ENCODE results near the gene PSAT1. TPM values are rescaled to one million over a fixed set of nuclear protein-coding genes. Genes with fewer than 3 reads are reported as not detected.

PSAT1 gene
- total RNA-seq, 1 experiment from 2014 or later: 112 TPM

DNA sequence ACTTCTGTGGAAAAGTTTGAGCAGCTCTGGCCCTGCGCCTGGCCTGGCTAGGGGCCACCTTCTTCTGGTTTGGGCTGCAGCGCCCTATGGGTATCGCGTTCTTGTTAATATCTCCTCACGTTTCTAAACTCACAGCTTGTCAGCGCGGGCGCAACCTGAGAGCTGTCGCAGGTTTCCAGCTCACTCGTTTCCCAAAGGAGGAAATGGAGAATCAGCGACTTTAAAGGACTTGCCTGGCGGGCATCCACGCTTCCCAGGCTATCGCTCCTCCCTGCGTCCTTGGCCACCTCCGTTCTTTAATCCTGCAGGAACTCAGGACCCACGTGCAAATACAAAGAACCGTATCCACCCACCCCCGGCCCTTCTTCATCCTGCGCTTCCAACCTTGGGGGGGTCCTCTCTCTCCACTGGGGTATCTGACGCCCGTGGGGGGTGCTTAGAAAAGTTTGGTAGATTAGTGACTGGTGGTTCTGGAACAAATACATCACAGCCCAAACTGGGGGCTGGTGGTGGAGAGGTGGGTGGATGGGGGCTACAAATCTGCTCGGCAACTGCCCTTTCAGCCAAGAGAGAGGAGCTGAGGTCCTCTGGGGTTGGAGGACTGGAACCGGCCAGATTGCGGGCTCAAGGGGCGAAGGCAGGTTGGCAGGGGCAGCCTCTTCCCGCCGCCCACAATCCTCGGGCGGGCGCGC is 578 bp upstream of the PSAT1 start:
- Histone ChIP-seq H3K9me3 (no peaks in the 10 kb centered on the region), H3K27me3 (replicated peaks; ENCODE audit: control insufficient read depth, insufficient read depth, low read length) (no peaks in the 10 kb centered on the region), H3K4me3 (ENCODE audit: low read depth, low read length) (peak overlapping the region; percentile 66), H3K36me3 (ENCODE audit: control insufficient read depth, insufficient read depth, low read length) (no peaks in the 10 kb centered on the region), H3K4me1 (no peaks in the 10 kb centered on the region)
- Mint-ChIP-seq H3K9me3 (ENCODE audit: unreplicated experiment) (no peaks in the 10 kb centered on the region), H3K27ac (ENCODE audit: unreplicated experiment) (peak overlapping the region; percentile 90), H3K4me3 (ENCODE audit: unreplicated experiment) (peak overlapping the region; percentile 77), H3K4me1 (ENCODE audit: low read depth, unreplicated experiment) (no peaks in the 10 kb centered on the region), H3K27me3 (ENCODE audit: insufficient read depth, unreplicated experiment) (no peaks in the 10 kb centered on the region), H3K36me3 (ENCODE audit: insufficient read depth, unreplicated experiment) (peaks cover 20% of the 10 kb centered on the region)
- DNase-seq: peak; percentile 2 to 34
- no TSS peak for BruUV-seq (replicated peaks)
- TF ChIP-seq, protein P1, sequence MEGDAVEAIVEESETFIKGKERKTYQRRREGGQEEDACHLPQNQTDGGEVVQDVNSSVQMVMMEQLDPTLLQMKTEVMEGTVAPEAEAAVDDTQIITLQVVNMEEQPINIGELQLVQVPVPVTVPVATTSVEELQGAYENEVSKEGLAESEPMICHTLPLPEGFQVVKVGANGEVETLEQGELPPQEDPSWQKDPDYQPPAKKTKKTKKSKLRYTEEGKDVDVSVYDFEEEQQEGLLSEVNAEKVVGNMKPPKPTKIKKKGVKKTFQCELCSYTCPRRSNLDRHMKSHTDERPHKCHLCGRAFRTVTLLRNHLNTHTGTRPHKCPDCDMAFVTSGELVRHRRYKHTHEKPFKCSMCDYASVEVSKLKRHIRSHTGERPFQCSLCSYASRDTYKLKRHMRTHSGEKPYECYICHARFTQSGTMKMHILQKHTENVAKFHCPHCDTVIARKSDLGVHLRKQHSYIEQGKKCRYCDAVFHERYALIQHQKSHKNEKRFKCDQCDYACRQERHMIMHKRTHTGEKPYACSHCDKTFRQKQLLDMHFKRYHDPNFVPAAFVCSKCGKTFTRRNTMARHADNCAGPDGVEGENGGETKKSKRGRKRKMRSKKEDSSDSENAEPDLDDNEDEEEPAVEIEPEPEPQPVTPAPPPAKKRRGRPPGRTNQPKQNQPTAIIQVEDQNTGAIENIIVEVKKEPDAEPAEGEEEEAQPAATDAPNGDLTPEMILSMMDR (IDR thresholded peaks at IDR 0.05; ENCODE audit: insufficient read depth in 1 of 2, low read depth in 1 of 2, low read length in 1 of 2, severe bottlenecking in 1 of 2, unreplicated experiment in 1 of 2): no peak
- CTCF ChIA-PET: interaction anchor here (0.7 kb wide), 1 partner anchor 69 kb away, joined by 3 read pairs; no protein-coding TSS in a partner anchor
- intact Hi-C loops (cut with micrococcal nuclease; ENCODE audit: unreplicated experiment): loop anchor here (5.0 kb wide), 1 partner anchor 34 kb away; no protein-coding TSS in a partner anchor
- POLR2A ChIA-PET: interaction anchor here (0.8 kb wide), 2 partner anchors 60 to 73 kb away, joined by 3 to 9 read pairs; no protein-coding TSS in a partner anchor

DNA sequence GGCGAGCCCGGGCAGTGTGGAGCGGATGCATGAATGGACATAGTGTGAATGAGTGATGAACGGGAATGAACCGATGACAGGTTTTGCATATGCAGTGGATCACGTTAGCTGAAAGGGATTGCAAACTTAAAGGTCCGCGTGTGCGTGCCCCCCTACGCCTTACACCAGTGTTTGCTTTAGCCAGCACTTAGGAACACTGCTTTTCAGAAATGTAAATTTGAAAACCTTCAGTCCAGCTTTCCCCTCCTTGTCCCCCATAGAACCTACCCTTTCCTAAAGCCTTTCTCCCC is 692 bp downstream of the PSAT1 start:
- TF ChIP-seq, protein P1 (IDR thresholded peaks at IDR 0.05; ENCODE audit: insufficient read depth in 1 of 2, low read depth in 1 of 2, low read length in 1 of 2, severe bottlenecking in 1 of 2, unreplicated experiment in 1 of 2): no peak
- Histone ChIP-seq H3K4me3 (ENCODE audit: low read depth, low read length) (peak overlapping the region; percentile 66), H3K36me3 (ENCODE audit: control insufficient read depth, insufficient read depth, low read length) (no peaks in the 10 kb centered on the region), H3K27me3 (replicated peaks; ENCODE audit: control insufficient read depth, insufficient read depth, low read length) (no peaks in the 10 kb centered on the region), H3K4me1 (no peaks in the 10 kb centered on the region), H3K9me3 (no peaks in the 10 kb centered on the region)
- BruUV-seq (replicated peaks): no TSS peak
- no peak for DNase-seq
- H3K4me1 Mint-ChIP-seq (ENCODE audit: low read depth, unreplicated experiment): no peaks in the 10 kb centered on the region
- H3K27ac Mint-ChIP-seq (ENCODE audit: unreplicated experiment): peak overlapping the region; percentile 90
- peak overlapping the region; percentile 77 for H3K4me3 Mint-ChIP-seq (ENCODE audit: unreplicated experiment)
- CTCF ChIA-PET: no interaction called here
- POLR2A ChIA-PET: no interaction called here
- no peaks in the 10 kb centered on the region for H3K9me3 Mint-ChIP-seq (ENCODE audit: unreplicated experiment)
- intact Hi-C loops (cut with micrococcal nuclease; ENCODE audit: unreplicated experiment): loop anchor here (5.0 kb wide), 1 partner anchor 35 kb away; no protein-coding TSS in a partner anchor
- no peaks in the 10 kb centered on the region for H3K27me3 Mint-ChIP-seq (ENCODE audit: insufficient read depth, unreplicated experiment)
- H3K36me3 Mint-ChIP-seq (ENCODE audit: insufficient read depth, unreplicated experiment): peaks cover 28% of the 10 kb centered on the region

GRCh38 chr9:78298046-78298765 is 1.3 kb downstream of the PSAT1 start:
- H3K36me3 Mint-ChIP-seq (ENCODE audit: insufficient read depth, unreplicated experiment): peaks cover 28% of the 10 kb centered on the region
- BruUV-seq (replicated peaks): TSS peak; percentile 27
- no peak for DNase-seq
- no peaks in the 10 kb centered on the region for H3K27me3 Mint-ChIP-seq (ENCODE audit: insufficient read depth, unreplicated experiment)
- intact Hi-C loops (cut with micrococcal nuclease; ENCODE audit: unreplicated experiment): loop anchor here (5.0 kb wide), 1 partner anchor 36 kb away; no protein-coding TSS in a partner anchor
- no peaks in the 10 kb centered on the region for H3K27me3 ChIP-seq (replicated peaks; ENCODE audit: control insufficient read depth, insufficient read depth, low read length)
- H3K36me3 ChIP-seq (ENCODE audit: control insufficient read depth, insufficient read depth, low read length): no peaks in the 10 kb centered on the region
- H3K4me1 ChIP-seq: no peaks in the 10 kb centered on the region
- ChIA-PET CTCF (no interaction called here), POLR2A (no interaction called here)
- H3K4me3 Mint-ChIP-seq (ENCODE audit: unreplicated experiment): peak overlapping the region; percentile 77
- no peaks in the 10 kb centered on the region for H3K9me3 ChIP-seq
- peak overlapping the region; percentile 90 for H3K27ac Mint-ChIP-seq (ENCODE audit: unreplicated experiment)
- H3K4me1 Mint-ChIP-seq (ENCODE audit: low read depth, unreplicated experiment): no peaks in the 10 kb centered on the region
- H3K9me3 Mint-ChIP-seq (ENCODE audit: unreplicated experiment): no peaks in the 10 kb centered on the region
- TF ChIP-seq, protein P1 (IDR thresholded peaks at IDR 0.05; ENCODE audit: insufficient read depth in 1 of 2, low read depth in 1 of 2, low read length in 1 of 2, severe bottlenecking in 1 of 2, unreplicated experiment in 1 of 2): no peak
- peak overlapping the region; percentile 66 for H3K4me3 ChIP-seq (ENCODE audit: low read depth, low read length)

Measured in Caco-2 (cell line).